Adrenal gland (tissue), 5 donors: Measurements from ENCODE around the gene NEGR1.

ENCODE experiments used
- POLR2A ChIP-seq, 2 donors: fragments of 450-650 bp; IDR thresholded peaks; one replicate each; pipeline ENCODE4 v1.6.1; 2017; ENCODE audit warnings: antibody characterized with exemption in 2 of 2, mild to moderate bottlenecking in 2 of 2, moderate library complexity in 1 of 2
- TF ChIP-seq, protein P1 (sequence below), 6 experiments: fragments of 450-650 bp in 4 of 6; fragments of 200-600 bp in 2 of 6; sonication (generic) in 1 of 6; IDR thresholded peaks; 1 replicate in 5 of 6; 2 replicates in 1 of 6; pipeline versions ENCODE4 v1.5.1 to v1.8.0; 2016 to 2021; ENCODE audit warnings: antibody characterized with exemption in 6 of 6, mild to moderate bottlenecking in 2 of 6, moderate library complexity in 1 of 6
- donor health status: DM: no; HTN: no; CAD: no.

DNA sequence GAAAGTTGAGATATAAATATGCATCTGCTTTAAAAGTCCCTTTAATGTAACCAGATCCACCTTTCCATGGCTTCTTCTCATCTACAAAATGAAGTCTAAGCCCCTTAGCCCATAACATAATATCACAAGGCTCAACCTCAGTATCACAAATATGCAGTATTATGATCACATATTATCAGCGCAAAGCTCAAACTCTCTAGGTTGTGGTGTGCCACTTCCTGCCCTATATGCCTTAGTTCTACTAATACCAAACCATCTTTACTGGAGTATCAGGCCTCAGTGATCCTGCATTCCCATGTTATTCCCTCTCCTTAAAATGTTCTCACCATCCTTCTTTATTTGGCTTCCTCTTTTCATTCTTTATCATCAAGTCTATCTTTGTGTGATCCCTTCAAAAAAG lies 301.8 kb downstream of the NEGR1 start:
- TF ChIP-seq, protein P1, sequence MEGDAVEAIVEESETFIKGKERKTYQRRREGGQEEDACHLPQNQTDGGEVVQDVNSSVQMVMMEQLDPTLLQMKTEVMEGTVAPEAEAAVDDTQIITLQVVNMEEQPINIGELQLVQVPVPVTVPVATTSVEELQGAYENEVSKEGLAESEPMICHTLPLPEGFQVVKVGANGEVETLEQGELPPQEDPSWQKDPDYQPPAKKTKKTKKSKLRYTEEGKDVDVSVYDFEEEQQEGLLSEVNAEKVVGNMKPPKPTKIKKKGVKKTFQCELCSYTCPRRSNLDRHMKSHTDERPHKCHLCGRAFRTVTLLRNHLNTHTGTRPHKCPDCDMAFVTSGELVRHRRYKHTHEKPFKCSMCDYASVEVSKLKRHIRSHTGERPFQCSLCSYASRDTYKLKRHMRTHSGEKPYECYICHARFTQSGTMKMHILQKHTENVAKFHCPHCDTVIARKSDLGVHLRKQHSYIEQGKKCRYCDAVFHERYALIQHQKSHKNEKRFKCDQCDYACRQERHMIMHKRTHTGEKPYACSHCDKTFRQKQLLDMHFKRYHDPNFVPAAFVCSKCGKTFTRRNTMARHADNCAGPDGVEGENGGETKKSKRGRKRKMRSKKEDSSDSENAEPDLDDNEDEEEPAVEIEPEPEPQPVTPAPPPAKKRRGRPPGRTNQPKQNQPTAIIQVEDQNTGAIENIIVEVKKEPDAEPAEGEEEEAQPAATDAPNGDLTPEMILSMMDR (IDR thresholded peaks at IDR 0.05): no peak
- TF ChIP-seq POLR2A (IDR thresholded peaks at IDR 0.05): no peak
